Skeletal muscle tissue (tissue), 4 donors: ENCODE measurements around the gene SYT7. TPM values are rescaled to one million over a fixed set of nuclear protein-coding genes. Genes with fewer than 3 reads are reported as not detected.
A peak's percentile ranks its signal among the peaks of the same experiment; 100 is the strongest.

ENCODE experiments used
- H3K27ac ChIP-seq: one replicate; pipeline ENCODE4 v1.7.0; 2013; ENCODE audit warnings: mild to moderate bottlenecking, low read depth, low read length, inconsistent platforms
- H3K27me3 ChIP-seq, 3 donors: one replicate each; pipeline ENCODE4 v1.7.0; 2013; ENCODE audit warnings: low read length in 3 of 3; ENCODE audit not compliant: control insufficient read depth in 3 of 3, insufficient read depth in 3 of 3
- H3K36me3 ChIP-seq, 3 donors: one replicate each; pipeline ENCODE4 v1.7.0; 2013; ENCODE audit warnings: low read length in 3 of 3; ENCODE audit not compliant: control insufficient read depth in 3 of 3, insufficient read depth in 3 of 3
- H3K4me1 ChIP-seq, 3 donors: one replicate each; pipeline ENCODE4 v1.7.0; 2013; ENCODE audit warnings: low read length in 3 of 3, mild to moderate bottlenecking in 3 of 3; ENCODE audit not compliant: control insufficient read depth in 3 of 3, insufficient read depth in 3 of 3
- H3K4me3 ChIP-seq, 3 donors: one replicate each; pipeline ENCODE4 v1.7.0; 2013; ENCODE audit warnings: low read length in 3 of 3
- H3K9ac ChIP-seq, 3 donors: one replicate each; pipeline ENCODE4 v1.7.0; 2013; ENCODE audit warnings: low read length in 3 of 3, mild to moderate bottlenecking in 3 of 3, moderate library complexity in 2 of 3, low read depth in 1 of 3
- H3K9me3 ChIP-seq, 3 donors: one replicate each; pipeline ENCODE4 v1.7.0; 2013; ENCODE audit warnings: low read length in 3 of 3; ENCODE audit not compliant: control insufficient read depth in 3 of 3
- total RNA-seq: library from RNA; depleted of rRNA; stranded (reverse); fragments of >200 nt; gene quantifications from one replicate; pipeline ENCODE4 v1.2.3, GENCODE V29; 2014
- donor health status: Osteomylitis.

Gene SYT7
- total RNA-seq, 1 donor from 2014 or later = 1.6 TPM

DNA sequence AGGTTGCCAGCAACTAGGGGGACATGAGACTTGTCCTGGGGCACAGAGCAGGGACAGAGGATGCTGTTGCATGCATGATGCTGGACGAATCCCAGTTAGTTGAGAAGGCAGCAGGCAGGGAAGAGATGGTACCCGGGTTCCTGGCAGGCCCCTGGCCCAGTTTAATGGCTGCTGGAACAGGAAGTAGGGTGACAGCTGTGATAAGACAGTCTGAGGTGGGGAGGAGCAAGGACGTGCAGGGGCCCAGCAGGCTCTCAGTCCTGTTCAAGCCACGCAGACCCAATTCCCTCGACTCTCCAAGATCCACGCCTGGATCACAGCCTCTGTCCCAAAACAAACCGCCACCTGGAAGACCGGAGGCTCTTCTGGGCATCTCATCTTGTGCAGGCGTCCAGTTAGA lies 40.3 kb downstream of the SYT7 start:
- H3K9me3 ChIP-seq = no peaks in the 10 kb centered on the region
- H3K9ac ChIP-seq = no peak overlapping the region
- no peak overlapping the region for H3K4me3 ChIP-seq
- peaks cover 0 to 7% (median 4%) of the 10 kb centered on the region in 3 donors for H3K4me1 ChIP-seq
- no peaks in the 10 kb centered on the region for H3K36me3 ChIP-seq
- peaks cover 0 to 21% (median 16%) of the 10 kb centered on the region in 3 donors for H3K27me3 ChIP-seq
- H3K27ac ChIP-seq = no peak overlapping the region

DNA sequence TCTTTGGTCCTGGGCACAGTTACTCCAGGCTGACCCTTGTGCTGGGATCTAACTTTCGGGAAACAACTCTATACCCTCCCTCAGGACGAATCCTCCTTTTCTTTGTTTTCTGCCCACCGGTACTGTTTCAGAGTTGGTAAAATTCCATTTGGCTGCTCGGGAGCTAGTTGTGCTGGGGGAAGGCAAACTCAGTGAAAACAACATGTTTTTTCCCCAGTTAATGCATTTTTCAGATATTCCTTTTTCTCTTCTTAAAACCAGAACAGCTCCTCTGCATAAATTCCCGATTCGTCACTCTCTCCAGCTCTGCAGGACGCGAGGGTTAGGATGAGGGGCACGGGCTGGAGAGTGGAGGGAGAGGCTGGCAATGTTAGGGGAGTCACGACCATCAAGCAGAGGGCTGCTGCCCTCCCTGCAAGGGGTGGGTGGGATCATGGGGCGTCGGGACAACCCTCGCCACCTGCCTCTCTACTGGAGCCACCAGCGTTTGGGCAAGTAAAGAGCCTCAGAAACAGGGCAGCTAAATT lies 41.0 kb downstream of the SYT7 start:
- peaks cover 0 to 22% (median 22%) of the 10 kb centered on the region in 3 donors for H3K27me3 ChIP-seq
- H3K4me3 ChIP-seq = no peak overlapping the region
- H3K4me1 ChIP-seq = peaks cover 0 to 7% (median 4%) of the 10 kb centered on the region in 3 donors

DNA sequence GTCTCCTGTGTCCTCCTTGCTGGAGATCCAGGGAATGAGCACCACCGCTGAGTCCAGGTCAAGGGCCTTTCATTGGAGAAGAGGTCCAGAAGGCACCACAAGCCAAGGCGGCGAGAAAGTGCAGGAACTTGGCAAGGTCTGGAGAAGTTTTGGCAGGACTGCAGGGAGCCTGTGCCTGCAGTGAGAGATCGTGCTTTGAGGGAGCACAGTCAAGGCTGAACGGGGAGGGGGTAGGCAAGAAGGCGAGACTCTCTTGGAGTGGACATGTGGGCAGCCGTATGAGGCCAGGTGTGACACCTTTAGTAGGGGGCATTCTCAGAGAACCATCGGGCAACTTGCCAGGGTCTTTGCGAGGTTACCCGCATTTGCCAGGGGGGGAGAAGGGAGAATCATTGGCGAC lies 41.9 kb downstream of the SYT7 start:
- no peaks in the 10 kb centered on the region for H3K9me3 ChIP-seq
- no peak overlapping the region for H3K4me3 ChIP-seq
- H3K9ac ChIP-seq = no peak overlapping the region
- H3K36me3 ChIP-seq = no peaks in the 10 kb centered on the region
- peaks cover 6 to 31% (median 28%) of the 10 kb centered on the region in 3 donors for H3K27me3 ChIP-seq
- H3K27ac ChIP-seq = no peak overlapping the region
- H3K4me1 ChIP-seq = peaks cover 0 to 7% (median 4%) of the 10 kb centered on the region in 3 donors

More for the DNA sequence above, 41.0 kb downstream of the SYT7 start:
- no peak overlapping the region for H3K9ac ChIP-seq
- H3K36me3 ChIP-seq = no peaks in the 10 kb centered on the region
- no peak overlapping the region for H3K27ac ChIP-seq
- no peaks in the 10 kb centered on the region for H3K9me3 ChIP-seq

DNA sequence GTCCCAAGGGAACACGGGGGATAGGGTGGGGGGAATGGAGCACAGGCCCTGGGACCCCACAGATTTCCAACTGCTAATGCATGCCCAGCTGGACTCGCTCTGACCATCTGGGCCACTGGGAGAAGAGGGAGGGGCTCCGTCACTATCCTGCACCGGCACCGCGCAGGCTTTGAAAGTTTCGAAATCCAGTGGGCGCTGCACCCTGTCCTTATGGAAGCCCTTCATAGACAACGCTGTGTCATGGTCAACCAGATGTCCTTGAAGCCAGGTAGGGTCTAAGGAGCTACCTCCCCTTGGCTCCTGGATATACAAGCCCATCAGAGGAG lies 42.3 kb downstream of the SYT7 start:
- no peak overlapping the region for H3K9ac ChIP-seq
- H3K4me3 ChIP-seq = no peak overlapping the region
- H3K9me3 ChIP-seq = no peaks in the 10 kb centered on the region
- H3K4me1 ChIP-seq = peaks cover 0 to 7% (median 4%) of the 10 kb centered on the region in 3 donors
- no peak overlapping the region for H3K27ac ChIP-seq
- H3K27me3 ChIP-seq = peaks cover 6 to 35% (median 32%) of the 10 kb centered on the region in 3 donors
- H3K36me3 ChIP-seq = no peaks in the 10 kb centered on the region

DNA sequence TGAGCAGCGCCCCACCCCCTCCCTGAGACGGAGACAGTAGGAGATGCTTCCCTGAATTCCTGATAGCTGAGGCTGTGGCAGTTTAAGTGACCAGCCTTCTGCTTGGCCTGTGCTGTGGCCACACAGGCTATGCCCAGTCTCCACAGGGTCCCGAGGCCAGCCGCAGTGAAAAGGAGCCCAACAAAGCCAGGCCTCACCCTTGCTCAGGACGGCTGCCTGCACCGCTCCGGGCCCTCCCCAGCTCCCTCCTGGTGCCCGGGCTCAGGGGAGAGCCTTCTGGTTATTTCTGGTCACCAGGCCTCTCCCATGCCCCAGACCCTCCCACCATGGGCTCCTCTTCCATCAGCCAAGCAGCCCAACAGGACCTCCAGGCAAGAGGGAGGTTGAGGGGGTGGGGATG lies 43.5 kb downstream of the SYT7 start:
- Histone ChIP-seq H3K4me1 (peaks cover 0 to 7% (median 4%) of the 10 kb centered on the region in 3 donors), H3K9ac (no peak overlapping the region), H3K27me3 (peaks cover 8 to 43% (median 32%) of the 10 kb centered on the region in 3 donors), H3K36me3 (no peaks in the 10 kb centered on the region), H3K4me3 (no peak overlapping the region), H3K9me3 (no peaks in the 10 kb centered on the region), H3K27ac (no peak overlapping the region)

DNA sequence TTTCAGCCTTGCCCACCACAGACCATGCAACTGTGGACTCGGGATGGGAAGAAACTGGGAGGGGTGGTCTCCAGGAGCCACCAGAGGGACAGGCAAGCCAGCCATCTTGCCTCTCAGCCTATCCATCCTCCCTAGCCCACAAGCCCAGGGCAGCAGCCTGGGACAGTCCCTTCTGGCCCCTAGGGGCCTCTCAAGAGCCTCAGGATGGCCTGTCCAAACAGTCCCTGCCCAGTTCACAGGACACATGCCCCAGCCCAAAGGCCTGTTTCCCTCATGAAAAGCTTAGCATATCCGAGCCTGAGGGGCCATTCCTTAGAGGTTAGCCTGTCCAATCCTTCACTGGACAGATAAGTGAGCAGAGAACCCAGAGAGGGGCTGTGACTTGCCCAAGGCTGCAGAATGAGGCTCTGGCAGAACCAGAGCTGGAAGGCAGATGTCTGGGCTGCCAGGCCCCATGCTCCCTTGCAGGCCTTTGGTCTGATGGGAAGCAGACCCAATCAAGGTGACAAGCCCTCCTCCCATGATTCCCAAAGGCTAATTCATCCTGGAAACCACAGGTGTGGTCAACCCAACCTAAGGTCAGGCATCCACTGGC lies 44.1 kb downstream of the SYT7 start:
- Histone ChIP-seq H3K27ac (no peak overlapping the region), H3K4me1 (peaks cover 0 to 7% (median under 1%) of the 10 kb centered on the region in 3 donors), H3K4me3 (no peak overlapping the region), H3K27me3 (peaks cover 8 to 43% (median 32%) of the 10 kb centered on the region in 3 donors), H3K36me3 (no peaks in the 10 kb centered on the region), H3K9ac (no peak overlapping the region), H3K9me3 (no peaks in the 10 kb centered on the region)

DNA sequence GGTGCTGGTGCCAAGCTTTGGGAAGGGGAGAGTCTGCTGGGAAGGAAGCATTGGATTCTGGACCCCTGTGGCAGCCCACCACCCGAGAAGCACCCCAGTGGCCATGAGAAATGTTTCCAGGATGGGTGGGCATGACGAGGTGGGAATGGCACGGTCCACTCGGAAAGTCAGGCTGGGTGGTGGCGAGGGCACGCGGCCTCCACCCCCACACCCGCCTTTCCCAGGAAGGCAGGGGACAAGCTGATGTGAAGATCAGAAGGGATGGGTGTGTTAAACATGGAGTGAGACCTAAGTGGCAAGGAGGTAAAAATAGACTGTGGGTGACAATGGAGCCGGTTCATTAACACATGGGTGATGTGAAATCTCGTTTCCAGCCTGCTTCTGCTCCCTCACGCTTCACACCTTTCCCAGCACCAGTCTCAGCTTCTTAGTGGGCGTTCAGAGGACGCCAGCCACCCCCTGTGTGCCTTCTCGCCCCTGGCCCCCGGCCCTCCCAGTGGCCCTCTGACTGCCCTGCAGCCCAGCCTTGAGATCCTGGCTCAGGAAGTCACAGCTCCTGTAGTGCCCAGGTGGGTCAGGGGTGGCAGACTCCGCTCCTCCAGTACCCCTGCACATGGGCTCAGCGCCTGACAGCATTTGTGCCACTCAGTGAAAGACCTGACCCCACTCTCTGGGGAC lies 44.7 kb downstream of the SYT7 start:
- H3K9ac ChIP-seq = no peak overlapping the region
- H3K27ac ChIP-seq = no peak overlapping the region
- H3K9me3 ChIP-seq = no peaks in the 10 kb centered on the region
- no peak overlapping the region for H3K4me3 ChIP-seq
- H3K27me3 ChIP-seq = peaks cover 8 to 42% (median 32%) of the 10 kb centered on the region in 3 donors
- peaks cover 0 to 7% (median 0%) of the 10 kb centered on the region in 3 donors for H3K4me1 ChIP-seq
- H3K36me3 ChIP-seq = no peaks in the 10 kb centered on the region

DNA sequence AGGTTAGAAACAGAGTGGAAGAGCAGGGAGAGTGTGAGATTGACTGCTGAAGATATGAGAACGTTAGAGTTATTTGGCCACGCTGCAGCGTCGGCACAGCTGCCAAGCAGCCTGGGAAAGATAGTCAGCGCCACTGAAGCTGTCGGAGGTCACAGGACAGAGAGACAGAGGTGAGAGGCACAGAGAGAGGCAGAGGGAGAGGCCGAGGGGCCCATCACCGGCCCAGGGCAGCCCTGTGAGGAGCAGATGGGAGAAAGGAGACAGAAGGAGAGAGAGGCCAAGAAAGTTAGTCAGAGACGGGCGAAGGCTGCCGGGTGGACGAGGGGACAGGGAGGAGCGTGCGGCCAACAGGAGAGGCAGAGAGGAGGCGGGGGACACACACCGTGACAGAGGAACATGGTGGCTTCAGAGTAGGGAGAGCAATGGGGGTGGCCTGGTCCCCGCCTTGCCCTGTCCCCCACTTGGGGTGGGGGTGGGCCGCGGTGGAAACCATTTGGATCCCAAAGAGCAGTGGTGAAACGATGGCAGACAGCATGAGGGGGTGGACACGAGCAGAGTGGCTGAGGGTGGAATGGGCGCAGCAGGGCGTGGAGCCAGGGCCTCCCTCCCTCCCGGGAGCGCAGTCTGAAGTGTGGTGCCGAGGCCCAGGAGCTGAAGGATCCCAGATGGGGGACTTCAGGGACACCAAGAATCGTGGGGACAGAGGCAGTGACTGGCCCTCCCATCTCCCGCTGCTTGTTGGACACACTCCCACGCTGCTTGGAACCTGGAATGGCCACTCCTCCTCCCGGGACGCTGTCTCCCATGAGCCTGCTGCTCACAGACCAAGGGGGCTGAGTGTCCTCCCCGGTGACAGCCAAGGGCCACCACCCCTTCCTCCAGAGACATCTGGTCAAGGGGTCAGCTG lies 45.7 kb downstream of the SYT7 start:
- Histone ChIP-seq H3K4me1 (peaks cover 0 to 7% (median 0%) of the 10 kb centered on the region in 3 donors), H3K9me3 (no peaks in the 10 kb centered on the region), H3K27me3 (peaks cover 8 to 36% (median 34%) of the 10 kb centered on the region in 3 donors), H3K4me3 (no peak overlapping the region), H3K27ac (no peak overlapping the region), H3K9ac (peak overlapping the region in 1 of 3 donors; percentile 33), H3K36me3 (no peaks in the 10 kb centered on the region)

DNA sequence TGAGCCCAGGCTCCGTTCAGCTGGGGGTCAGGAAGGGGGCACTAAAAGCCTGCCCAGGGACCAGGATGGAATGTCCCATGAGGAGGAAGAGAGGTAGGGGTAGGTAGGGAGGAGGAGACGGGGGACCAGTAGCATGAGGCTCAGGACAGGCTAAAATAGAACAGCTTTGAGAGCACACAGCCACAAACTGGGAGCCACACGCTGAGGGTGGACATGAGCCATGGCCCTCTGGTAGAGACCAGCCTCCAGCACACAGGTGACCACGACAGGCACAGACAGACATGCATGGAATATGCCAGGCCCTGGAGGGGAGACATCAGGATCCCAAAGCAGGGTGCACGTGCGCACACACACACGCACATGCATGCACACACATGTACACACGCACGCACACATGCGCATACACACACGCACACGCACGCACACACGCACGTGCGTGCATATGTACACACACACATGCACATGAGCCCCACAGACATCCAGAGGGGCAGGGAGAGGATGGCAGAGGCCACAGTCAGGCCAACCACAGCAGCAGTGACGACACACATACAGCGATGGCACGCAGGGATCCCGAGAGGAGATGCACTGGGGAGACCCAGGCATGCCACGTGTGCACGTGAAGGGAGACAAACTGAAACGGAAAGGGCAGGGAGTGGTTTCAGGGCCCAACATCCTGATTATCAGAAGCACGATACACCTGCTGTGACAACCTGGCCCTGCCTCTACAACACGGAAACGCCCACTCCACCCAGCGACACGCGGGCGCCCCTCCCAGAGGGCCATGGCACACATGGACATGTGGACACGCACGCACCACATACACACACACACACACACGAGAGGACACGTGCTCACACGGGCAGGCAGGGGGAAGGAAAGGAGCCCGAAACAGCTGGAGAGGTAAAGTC lies 46.6 kb downstream of the SYT7 start:
- H3K4me3 ChIP-seq = no peak overlapping the region
- no peak overlapping the region for H3K27ac ChIP-seq
- H3K4me1 ChIP-seq = peaks cover 0 to 5% (median 0%) of the 10 kb centered on the region in 3 donors
- H3K27me3 ChIP-seq = peaks cover 8 to 36% (median 32%) of the 10 kb centered on the region in 3 donors
- H3K9me3 ChIP-seq = no peaks in the 10 kb centered on the region
- H3K36me3 ChIP-seq = no peaks in the 10 kb centered on the region
- peak overlapping the region in 1 of 3 donors; percentile 33 for H3K9ac ChIP-seq
